Right hindlimb (tissue), 1 donor: ENCODE results near the gene IRF2BP1.

ENCODE experiments used
- DNase-seq: peaks from one replicate; pipeline ENCODE4 v3.0.0-alpha.2; 2018

IRF2BP1 gene

DNA sequence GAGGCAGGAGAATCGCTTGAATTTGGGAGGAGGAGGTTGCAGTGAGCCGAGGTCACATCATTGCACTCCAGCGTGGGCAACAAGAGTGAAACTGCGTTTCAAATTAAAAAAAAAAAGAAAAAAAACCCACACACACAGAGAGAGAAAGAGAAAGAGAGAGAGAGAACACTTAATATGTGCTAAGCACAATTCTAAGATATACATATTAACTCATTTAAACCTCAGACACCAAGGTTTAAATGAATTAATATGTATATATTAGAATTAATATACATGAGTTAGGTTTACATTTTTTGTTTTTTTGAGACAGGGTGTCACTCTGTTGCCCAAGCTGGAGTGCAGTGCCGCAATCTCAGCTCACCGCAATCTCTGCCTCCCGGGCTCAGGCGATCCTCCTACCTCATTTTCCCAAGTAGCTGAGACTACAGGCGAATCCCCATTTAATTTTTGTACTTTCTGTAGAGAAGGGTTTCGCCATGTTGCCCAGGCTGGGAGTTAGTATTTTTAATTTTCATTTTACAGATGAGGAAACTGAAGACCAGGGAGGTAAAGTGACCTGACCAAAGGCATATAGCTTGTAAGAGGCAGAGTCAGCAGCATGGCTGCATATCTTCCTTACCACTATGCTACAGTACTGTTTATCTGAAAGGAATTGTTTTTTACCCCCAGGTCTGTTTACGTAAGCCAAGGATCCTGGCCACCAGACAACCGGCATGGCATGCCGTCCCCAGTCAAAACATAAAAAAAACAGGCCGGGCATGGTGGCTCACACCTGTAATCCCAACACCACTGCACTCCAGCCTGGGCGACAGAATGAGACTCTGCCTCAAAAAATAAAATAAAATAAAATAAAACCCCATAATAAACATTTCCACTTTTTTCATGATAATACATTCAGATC, 25.3 kb downstream of the IRF2BP1 start:
- no peak for DNase-seq

DNA sequence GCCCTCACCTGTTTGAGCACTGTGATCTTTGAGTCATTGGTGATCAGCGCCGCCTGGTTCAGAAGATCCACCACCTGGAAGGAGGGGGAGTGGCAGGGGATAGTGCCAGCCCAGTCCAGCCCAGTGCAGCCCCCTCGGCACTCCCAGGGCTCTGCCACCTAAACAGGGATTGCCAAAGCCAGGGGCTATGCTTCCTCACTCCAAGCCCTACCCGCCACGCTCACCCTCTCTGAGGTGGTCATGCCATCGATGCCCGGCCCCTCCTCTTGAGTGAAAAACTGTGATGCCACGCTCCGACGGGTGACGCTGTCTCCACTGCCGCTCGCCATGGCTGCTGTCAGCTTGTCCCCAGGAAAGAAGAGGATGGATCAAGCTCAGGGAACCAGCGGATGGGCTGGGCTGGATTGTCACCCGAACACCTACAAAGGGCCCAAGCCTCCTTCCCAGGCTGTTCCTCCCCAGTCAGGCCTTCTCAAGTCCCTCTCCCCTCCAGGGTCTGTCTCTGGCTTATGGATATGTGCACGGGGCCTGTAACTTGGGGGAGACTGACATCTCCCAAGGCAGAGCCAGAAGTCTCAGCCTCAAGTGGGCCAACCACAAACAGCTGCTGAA, 31.7 kb downstream of the IRF2BP1 start:
- no peak for DNase-seq

DNA sequence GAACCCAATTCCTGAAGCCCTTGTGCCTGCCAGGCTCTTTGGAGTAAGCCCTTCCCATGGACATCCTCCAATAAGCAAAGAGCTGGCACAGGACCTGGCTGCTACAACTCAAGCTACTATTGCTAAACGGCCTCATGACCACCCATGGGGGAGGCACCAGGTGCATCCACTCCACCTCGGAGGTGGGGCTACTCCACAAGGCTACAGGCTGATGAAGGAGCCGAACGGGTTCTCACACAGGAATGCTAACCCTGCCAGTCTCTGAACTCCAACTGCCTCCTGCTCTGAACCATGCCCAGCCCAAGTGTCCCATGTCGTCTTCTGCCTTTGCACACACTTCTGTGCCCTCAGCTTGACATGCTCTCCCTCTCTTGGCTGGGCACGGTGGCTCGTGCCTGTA, 33.0 kb downstream of the IRF2BP1 start:
- no peak for DNase-seq

DNA sequence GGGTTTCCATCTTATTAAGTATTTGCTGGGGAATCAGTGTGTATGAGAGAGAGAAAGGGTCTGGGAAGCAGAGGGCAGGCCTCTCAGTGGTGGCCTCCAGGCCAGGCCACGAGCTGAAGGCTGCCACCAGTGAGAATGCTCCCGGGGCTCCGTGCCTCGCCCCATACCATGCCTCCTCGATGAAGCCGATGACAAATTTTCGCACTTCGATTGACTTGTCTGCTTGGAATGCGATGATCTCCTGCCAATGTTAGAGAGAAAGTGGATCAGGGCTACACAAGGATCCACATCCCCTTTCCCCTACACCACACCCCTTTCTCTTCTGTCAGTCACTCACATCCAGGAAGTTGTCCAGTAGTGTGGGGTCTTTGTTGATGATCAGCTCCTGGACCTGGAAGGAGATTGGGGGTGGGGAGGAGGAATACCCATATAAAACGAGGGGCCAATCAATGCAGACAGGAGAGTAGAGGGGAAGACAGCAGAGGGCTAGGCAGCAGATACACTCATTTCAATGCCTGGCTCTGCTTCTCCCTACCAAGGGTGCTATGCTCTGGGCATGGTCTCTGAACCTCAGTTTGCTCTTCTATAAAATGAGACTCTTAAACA, 33.7 kb downstream of the IRF2BP1 start:
- DNase-seq: no peak

DNA sequence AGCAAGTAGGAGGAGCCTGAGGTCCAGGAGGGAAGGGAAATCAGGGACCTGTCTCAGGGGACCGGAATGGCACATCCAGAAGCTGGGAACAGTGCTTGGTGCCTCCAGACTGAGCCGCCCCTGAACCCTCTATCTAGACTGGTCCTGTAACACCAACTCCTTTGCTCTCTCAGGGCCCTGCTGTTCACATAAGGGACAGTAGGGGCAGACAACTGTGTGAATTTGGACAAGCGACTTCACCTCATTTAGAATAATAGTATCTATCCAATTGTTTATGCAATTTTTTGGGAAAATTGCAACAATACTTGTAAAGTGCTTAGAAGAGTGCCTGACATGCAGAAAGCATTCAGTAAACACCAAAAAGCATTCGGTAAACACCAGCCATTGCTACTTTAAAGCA, 37.0 kb downstream of the IRF2BP1 start:
- DNase-seq: no peak

DNA sequence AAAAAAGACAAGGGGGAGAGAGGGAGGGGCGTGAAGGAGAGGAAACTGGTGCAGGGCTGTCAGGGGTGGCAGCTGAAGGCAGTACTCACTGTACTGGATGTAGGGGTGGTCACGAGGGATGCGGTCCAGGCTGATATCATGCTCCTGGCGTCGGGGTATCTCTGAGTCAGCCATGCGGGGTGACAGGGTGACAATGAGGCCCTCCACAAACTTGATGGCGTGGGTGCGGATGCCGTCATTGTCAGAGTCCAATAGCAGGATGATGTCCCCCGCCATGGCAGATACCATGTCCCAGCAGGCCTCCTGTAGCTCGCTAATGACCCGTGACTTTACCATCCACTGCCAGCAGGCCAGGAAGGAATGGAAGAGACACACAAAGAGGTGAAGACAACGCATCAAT, 38.3 kb downstream of the IRF2BP1 start:
- DNase-seq: no peak

DNA sequence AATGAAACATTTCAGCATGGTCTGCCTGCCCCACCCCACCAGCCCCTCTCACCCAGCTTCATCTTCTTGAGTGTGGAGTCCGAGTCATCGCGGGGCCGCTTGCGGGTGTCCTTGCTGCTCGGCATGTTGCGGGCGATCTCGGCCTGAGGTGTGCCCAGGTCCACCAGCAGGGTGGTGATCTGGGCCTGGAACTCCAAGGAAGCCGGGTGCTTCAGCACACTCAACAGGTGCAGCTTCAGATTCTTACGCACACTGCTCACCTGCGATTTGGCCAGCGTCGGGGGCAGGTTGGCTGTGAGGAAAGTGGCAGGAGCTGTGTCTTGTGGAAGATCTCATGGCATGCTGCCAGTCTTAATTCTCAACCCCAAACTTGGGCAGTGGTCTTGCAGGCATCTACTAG, 43.7 kb downstream of the IRF2BP1 start:
- DNase-seq: no peak

DNA sequence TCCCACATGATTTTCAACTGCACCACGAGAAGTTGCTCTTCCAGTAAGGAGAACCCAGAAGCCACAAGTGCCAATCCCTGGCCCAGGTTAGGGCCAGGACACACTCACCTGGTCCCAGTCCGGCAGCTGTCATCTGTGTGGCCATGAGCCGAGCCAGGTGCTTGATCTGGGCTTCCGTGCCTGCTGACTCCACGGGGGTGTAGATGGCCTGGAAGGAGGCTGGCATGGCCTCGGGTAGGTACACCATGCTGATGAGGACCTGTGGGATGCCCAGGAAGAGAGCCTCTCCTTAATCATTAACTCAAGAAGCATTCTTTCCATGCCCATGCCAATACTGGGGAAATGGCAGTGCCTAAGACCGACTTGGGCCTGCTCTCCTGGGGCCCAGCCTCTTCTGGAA, 51.0 kb downstream of the IRF2BP1 start:
- DNase-seq: no peak
